SK-N-SH (cell line): ENCODE measurements around the gene C1QL1. TPM values are rescaled to one million over a fixed set of nuclear protein-coding genes. Genes with fewer than 3 reads are reported as not detected.

Experiments
- CTCF ChIA-PET: fragments of 300-600, 350-600 bp; formaldehyde crosslinking; extraction: SDS; loops from one replicate; lab custom pipeline; 2021; lab: Yijun Ruan, JAX
- POLR2A ChIA-PET: fragments of 350-600 bp; sonication (Branson Sonifier 250); formaldehyde crosslinking; extraction: SDS; loops from one replicate; lab custom pipeline; 2020; ENCODE audit warnings: antibody characterized with exemption, inconsistent platforms; lab: Yijun Ruan, JAX
- DNase-seq: peaks from one replicate; pipeline ENCODE4 v3.0.0; 2012
- H2AFZ ChIP-seq: fragments of 200-600 bp; sonication (generic); 2 replicates; pipeline ENCODE4 v1.8.1; 2016; ENCODE audit warnings: antibody characterized with exemption, mild to moderate bottlenecking, low read depth
- H3F3A ChIP-seq: fragments of 200-600 bp; sonication (generic); replicated peaks from 2 replicates; pipeline ENCODE3; 2016; ENCODE audit warnings: antibody characterized with exemption, mild to moderate bottlenecking; ENCODE audit not compliant: insufficient read depth
- H3K27ac ChIP-seq, 2 experiments: fragments of 200-500 bp in 1 of 2; fragments of 200-600 bp in 1 of 2; sonication (Bioruptor generic) in 1 of 2; sonication (generic), shearing (Covaris generic) in 1 of 2; 2 replicates each; pipeline versions ENCODE4 v1.5.1 to v1.6.1; 2014 to 2016; ENCODE audit warnings: low read depth in 2 of 2, inconsistent platforms in 1 of 2, low read length in 1 of 2, mild to moderate bottlenecking in 1 of 2, mixed read lengths in 1 of 2
- H3K27me3 ChIP-seq: fragments of 200-600 bp; sonication (generic), shearing (Covaris generic); 2 replicates; pipeline ENCODE4 v1.6.1; 2016; ENCODE audit warnings: mixed run types; ENCODE audit not compliant: insufficient read depth
- H3K36me3 ChIP-seq, 2 experiments: fragments of 200-500 bp in 1 of 2; fragments of 200-600 bp in 1 of 2; sonication (Bioruptor generic) in 1 of 2; sonication (generic) in 1 of 2; replicated peaks in 1 of 2; 2 replicates each; pipeline versions ENCODE3 to v1.5.1; 2014 to 2016; ENCODE audit warnings: low read length in 1 of 2, mild to moderate bottlenecking in 1 of 2; ENCODE audit not compliant: insufficient read depth in 2 of 2, control insufficient read depth in 1 of 2
- H3K4me1 ChIP-seq, 2 experiments: fragments of 200-500 bp in 1 of 2; fragments of 200-600 bp in 1 of 2; sonication (Bioruptor generic) in 1 of 2; sonication (generic), shearing (Covaris generic) in 1 of 2; 2 replicates each; pipeline versions ENCODE4 v1.5.1 to v1.6.1; 2014 to 2016; ENCODE audit warnings: low read depth in 1 of 2, low read length in 1 of 2, mixed run types in 1 of 2; ENCODE audit not compliant: insufficient read depth in 2 of 2, control insufficient read depth in 1 of 2
- H3K4me2 ChIP-seq: fragments of 200-600 bp; sonication (generic), shearing (Covaris generic); 2 replicates; pipeline ENCODE4 v1.6.1; 2017; ENCODE audit warnings: mixed run types
- H3K4me3 ChIP-seq, 2 experiments: fragments of 200-500 bp in 1 of 2; fragments of 200-600 bp in 1 of 2; sonication (Bioruptor generic) in 1 of 2; sonication (generic), shearing (Covaris generic) in 1 of 2; 2 replicates each; pipeline versions ENCODE4 v1.5.1 to v1.8.1; 2014 to 2016; ENCODE audit warnings: low read depth in 2 of 2, inconsistent platforms in 1 of 2, low read length in 1 of 2, mild to moderate bottlenecking in 1 of 2, mixed read lengths in 1 of 2, moderate library complexity in 1 of 2
- H3K79me2 ChIP-seq: fragments of 200-600 bp; sonication (generic); 2 replicates; pipeline ENCODE4 v1.8.1; 2017; ENCODE audit warnings: mild to moderate bottlenecking; ENCODE audit not compliant: insufficient read depth
- H3K9ac ChIP-seq: fragments of 200-600 bp; sonication (generic); 2 replicates; pipeline ENCODE4 v1.6.1; 2017; ENCODE audit warnings: mixed run types
- H3K9me2 ChIP-seq: fragments of 200-600 bp; sonication (generic); 2 replicates; pipeline ENCODE4 v1.6.1; 2017; ENCODE audit warnings: mixed run types
- H3K9me3 ChIP-seq: fragments of 200-600 bp; sonication (generic); 2 replicates; pipeline ENCODE4 v1.6.1; 2017; ENCODE audit warnings: mixed run types, mild to moderate bottlenecking, moderate library complexity
- H4K20me1 ChIP-seq: fragments of 200-600 bp; sonication (generic); 2 replicates; pipeline ENCODE4 v1.6.1; 2017; ENCODE audit warnings: mild to moderate bottlenecking, mixed run types; ENCODE audit not compliant: insufficient read depth
- CHD2 ChIP-seq: fragments of 150-350 bp; IDR thresholded peaks from 2 replicates; pipeline ENCODE4 v1.6.1; 2018; ENCODE audit warnings: low read length; ENCODE audit not compliant: partially characterized antibody
- ELF1 ChIP-seq: IDR thresholded peaks from 2 replicates; pipeline ENCODE4 v1.4.0; 2012
- EP300 ChIP-seq, 2 experiments: IDR thresholded peaks; 2 replicates each; pipeline versions ENCODE4 v1.4.0 to v1.6.1; 2012; ENCODE audit warnings: borderline replicate concordance in 1 of 2, low read depth in 1 of 2, low read length in 1 of 2
- FOSL2 ChIP-seq: IDR thresholded peaks from 2 replicates; pipeline ENCODE4 v1.4.0; 2012; ENCODE audit warnings: low read depth, mild to moderate bottlenecking, moderate library complexity, borderline replicate concordance
- FOXJ3 ChIP-seq: sonication (generic); formaldehyde crosslinking; IDR thresholded peaks from 2 replicates; pipeline ENCODE4 v1.5.1; 2020; ENCODE audit warnings: mild to moderate bottlenecking, missing genetic modification reagents
- GABPA ChIP-seq: IDR thresholded peaks from 2 replicates; pipeline ENCODE4 v1.4.0; 2012; ENCODE audit warnings: low read depth, mild to moderate bottlenecking
- GATA2 ChIP-seq: sonication (generic); formaldehyde crosslinking; IDR thresholded peaks from 2 replicates; pipeline ENCODE4 v1.5.0; 2020; ENCODE audit warnings: mild to moderate bottlenecking, missing genetic modification reagents
- MXI1 ChIP-seq: IDR thresholded peaks from 2 replicates; pipeline ENCODE4 v1.6.1; 2012; ENCODE audit warnings: mild to moderate bottlenecking, low read depth, low read length, improper control_type of control experiment
- REST ChIP-seq: IDR thresholded peaks from 2 replicates; pipeline ENCODE4 v1.6.1; 2012; ENCODE audit warnings: mild to moderate bottlenecking, low read depth, low read length, moderate library complexity
- RFX5 ChIP-seq: IDR thresholded peaks from 2 replicates; pipeline ENCODE4 v1.6.1; 2012; ENCODE audit warnings: mild to moderate bottlenecking, improper control_type of control experiment, low read length
- RXRA ChIP-seq: IDR thresholded peaks from 2 replicates; pipeline ENCODE4 v1.4.0; 2012; ENCODE audit warnings: low read depth, mild to moderate bottlenecking, borderline replicate concordance
- TCF12 ChIP-seq: IDR thresholded peaks from 2 replicates; pipeline ENCODE4 v1.4.0; 2012
- whole genome bisulfite sequencing: methylation state at CpG from one replicate; pipeline ENCODE4 v1.1.6; 2017; ENCODE audit warnings: low lambda C conversion rate; 5-methylcytosine and 5-hydroxymethylcytosine counted together
- polyA plus RNA-seq, 3 experiments: library from polyadenylated mRNA; depleted of rRNA; stranded (reverse); fragments of >200 nt; gene quantifications; 2 replicates each; pipeline ENCODE4 v1.2.3, GENCODE V29; 2012
- TF ChIP-seq, protein P1 (sequence below): IDR thresholded peaks from 2 replicates; pipeline ENCODE4 v1.4.0; 2012; ENCODE audit warnings: low read depth
- TF ChIP-seq, protein P2 (sequence below): IDR thresholded peaks from 2 replicates; pipeline ENCODE4 v1.4.0; 2012; ENCODE audit warnings: low read depth, borderline replicate concordance

Gene C1QL1
- polyA plus RNA-seq, 1 of the 3 experiments (the other 2 are of a cell fraction) = 11.9 TPM

- Histone ChIP-seq H3K4me2 (no peak overlapping the region), H3K27me3 (no peaks in the 10 kb centered on the region)
Measured at GRCh38 chr17:45009676-45010467, 41.8 kb upstream of the C1QL1 start.

More at GRCh38 chr17:45009676-45010467, 41.8 kb upstream of the C1QL1 start:
- Histone ChIP-seq H2AFZ (no peak overlapping the region), H3K9ac (no peak overlapping the region), H3K36me3 (no peaks in the 10 kb centered on the region), H4K20me1 (no peaks in the 10 kb centered on the region), H3K9me3 (no peaks in the 10 kb centered on the region), H3K4me3 (no peak overlapping the region), H3K27ac (no peak overlapping the region), H3F3A (no peaks in the 10 kb centered on the region), H3K9me2 (no peaks in the 10 kb centered on the region), H3K79me2 (no peaks in the 10 kb centered on the region), H3K4me1 (peaks cover 0 to 10% of the 10 kb centered on the region in 2 experiments; a peak in 1 of 4 replicates)
- CTCF ChIA-PET = interaction anchor here (1.1 to 1.5 kb wide), 5 partner anchors 9 to 89 kb away, joined by 3 to 14 read pairs (median 5); no protein-coding TSS in a partner anchor
- POLR2A ChIA-PET = no interaction called here
- TF ChIP-seq, protein P1, sequence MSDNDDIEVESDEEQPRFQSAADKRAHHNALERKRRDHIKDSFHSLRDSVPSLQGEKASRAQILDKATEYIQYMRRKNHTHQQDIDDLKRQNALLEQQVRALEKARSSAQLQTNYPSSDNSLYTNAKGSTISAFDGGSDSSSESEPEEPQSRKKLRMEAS = no peak
- no peak for TF ChIP-seq CHD2
- no peak for TF ChIP-seq TCF12
- no peak for TF ChIP-seq REST
- no peak for TF ChIP-seq FOSL2
- TF ChIP-seq, protein P2, sequence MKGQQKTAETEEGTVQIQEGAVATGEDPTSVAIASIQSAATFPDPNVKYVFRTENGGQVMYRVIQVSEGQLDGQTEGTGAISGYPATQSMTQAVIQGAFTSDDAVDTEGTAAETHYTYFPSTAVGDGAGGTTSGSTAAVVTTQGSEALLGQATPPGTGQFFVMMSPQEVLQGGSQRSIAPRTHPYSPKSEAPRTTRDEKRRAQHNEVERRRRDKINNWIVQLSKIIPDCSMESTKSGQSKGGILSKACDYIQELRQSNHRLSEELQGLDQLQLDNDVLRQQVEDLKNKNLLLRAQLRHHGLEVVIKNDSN = no peak
- no peak for TF ChIP-seq EP300 (IDR thresholded peaks at IDR 0.05; ENCODE audit: borderline replicate concordance in 1 of 2, low read depth in 1 of 2, low read length in 1 of 2)
- TF ChIP-seq RFX5 = no peak
- TF ChIP-seq GATA2 (CRISPR knock-in tag) = no peak
- TF ChIP-seq MXI1 = no peak
- TF ChIP-seq FOXJ3 = no peak
- no peak for TF ChIP-seq GABPA
- no peak for TF ChIP-seq ELF1
- TF ChIP-seq RXRA = no peak
- WGBS = 72% methylated on average over 12 of the region's 13 CpGs
- DNase-seq = no peak
